Right ventricle myocardium superior (tissue), 1 donor: Measurements from ENCODE around the gene PGRMC2. TPM values are rescaled to one million over a fixed set of nuclear protein-coding genes. Genes with fewer than 3 reads are reported as not detected.

Experiments used
- ATAC-seq: fragments of 200-7000 bp; cut with Tn5 transposase; one replicate; pipeline ENCODE4 v1.9.1; 2020; ENCODE audit warnings: mild to moderate bottlenecking; ENCODE audit not compliant: poor library complexity
- DNase-seq: peaks from one replicate; pipeline ENCODE4 v3.0.0-alpha.2; 2020
- intact Hi-C: fragments of 100-400 bp; cut with DNase I; formaldehyde crosslinking; loops from one replicate; pipeline ENCODE4 v1.11.2; 2022
- long read RNA-seq: library from polyadenylated mRNA; unstranded; transcript quantifications from one replicate; pipeline ENCODE4 v2.0.0, GENCODE V29; 2021
- total RNA-seq: library from RNA; stranded (reverse); fragmentation: NEBNext Ultra II Directional; extraction: Animal tissue kit (Norgen Biotek cat#: 25700); gene quantifications from one replicate; pipeline ENCODE4 v1.2.1, GENCODE V29; 2021
- donor health status: DM: no; HTN: yes; CAD: no; lungs with severe emphysema.

The PGRMC2 gene, protein sequence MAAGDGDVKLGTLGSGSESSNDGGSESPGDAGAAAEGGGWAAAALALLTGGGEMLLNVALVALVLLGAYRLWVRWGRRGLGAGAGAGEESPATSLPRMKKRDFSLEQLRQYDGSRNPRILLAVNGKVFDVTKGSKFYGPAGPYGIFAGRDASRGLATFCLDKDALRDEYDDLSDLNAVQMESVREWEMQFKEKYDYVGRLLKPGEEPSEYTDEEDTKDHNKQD
- 58.4 TPM for total RNA-seq
- long read RNA-seq, transcript PGRMC2-208 (3 exons, 3,783 nt) = major isoform, 35 of 38 reads
- long read RNA-seq, partial matches to known transcripts = 0 of 38 reads
- long read RNA-seq, other reads (novel, unspliced or antisense) = 2 of 38 reads

GRCh38 chr4:128287141-128287870, at the start of gene PGRMC2:
Gene PGRMC2, minus strand, starts transcription at chr4:128287813. Its CDS starts 23 bp downstream, at chr4:128287790.
- intact Hi-C loops = no loop called here
- DNase-seq (peak; percentile 58), ATAC-seq (peak; percentile 27)

- DNase-seq (no peak), ATAC-seq (no peak)
- intact Hi-C loops = no loop called here
Observed at GRCh38 chr4:128335541-128335940, 47.9 kb upstream of the PGRMC2 start.

GRCh38 chr4:128334256-128334655, 46.6 kb upstream of the PGRMC2 start:
- intact Hi-C loops = no loop called here
- ATAC-seq (no peak), DNase-seq (no peak)

DNA sequence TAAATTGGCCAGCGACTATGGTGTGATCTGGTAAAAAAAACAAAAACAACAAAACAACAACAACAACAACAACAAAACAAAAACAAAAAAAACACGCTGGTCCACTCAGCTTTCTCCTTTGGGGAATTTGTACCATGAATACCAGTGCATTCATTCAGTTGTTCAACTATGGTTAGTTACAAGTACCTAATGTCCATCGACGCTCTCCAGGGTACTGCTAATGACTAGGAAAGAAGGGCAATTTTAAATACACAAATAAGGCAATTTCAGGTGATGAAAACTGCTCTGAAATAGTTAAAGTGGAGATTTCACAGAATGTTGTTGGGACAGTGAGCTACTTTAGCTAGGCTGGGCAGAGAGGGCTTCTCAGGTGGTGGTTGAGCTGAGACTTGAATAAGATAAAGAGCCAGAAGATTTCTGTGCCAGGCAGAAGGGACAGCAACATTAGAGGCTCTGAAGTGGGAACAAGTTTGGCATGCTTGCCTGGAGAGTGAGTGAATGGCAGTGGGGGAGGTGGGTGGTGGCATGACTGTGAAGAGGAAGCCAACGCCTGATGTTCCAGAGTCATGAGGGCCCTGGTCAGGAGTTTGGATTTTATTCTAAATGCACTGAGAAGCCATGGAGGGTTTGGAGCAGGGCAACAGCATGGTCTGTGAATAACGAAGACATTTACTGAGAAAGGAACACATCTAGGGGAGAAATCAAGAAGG, 45.9 kb upstream of the PGRMC2 start:
- ATAC-seq = no peak

GRCh38 chr4:128332081-128332480, 44.5 kb upstream of the PGRMC2 start:
- intact Hi-C loops = no loop called here
- no peak for DNase-seq
- no peak for ATAC-seq

More for the DNA sequence above, 45.9 kb upstream of the PGRMC2 start:
- DNase-seq = no peak
- intact Hi-C loops = no loop called here

DNA sequence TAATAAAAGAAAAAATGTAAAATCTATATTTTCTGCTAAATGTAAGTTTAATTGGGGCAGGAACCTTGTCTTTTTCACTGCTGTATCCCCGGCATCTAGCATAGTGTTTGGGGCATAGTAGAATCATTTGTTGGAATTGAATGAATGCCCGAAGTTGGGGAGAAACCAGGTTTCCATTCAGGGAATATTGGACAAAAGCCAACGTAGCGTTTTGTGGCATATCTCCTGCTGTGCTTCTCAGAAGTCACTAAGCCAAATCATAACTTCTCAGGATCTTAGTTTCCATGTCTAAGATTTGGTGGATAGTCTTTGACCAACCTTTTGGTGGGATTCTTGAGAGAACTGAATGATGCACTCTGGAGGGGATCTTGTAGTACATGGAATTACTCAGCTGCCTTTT, 42.0 kb upstream of the PGRMC2 start:
- no peak for DNase-seq
- no peak for ATAC-seq
- intact Hi-C loops = no loop called here

- no peak for DNase-seq
- ATAC-seq = no peak
- intact Hi-C loops = no loop called here
Observed at GRCh38 chr4:128328106-128328505, 40.5 kb upstream of the PGRMC2 start.

DNA sequence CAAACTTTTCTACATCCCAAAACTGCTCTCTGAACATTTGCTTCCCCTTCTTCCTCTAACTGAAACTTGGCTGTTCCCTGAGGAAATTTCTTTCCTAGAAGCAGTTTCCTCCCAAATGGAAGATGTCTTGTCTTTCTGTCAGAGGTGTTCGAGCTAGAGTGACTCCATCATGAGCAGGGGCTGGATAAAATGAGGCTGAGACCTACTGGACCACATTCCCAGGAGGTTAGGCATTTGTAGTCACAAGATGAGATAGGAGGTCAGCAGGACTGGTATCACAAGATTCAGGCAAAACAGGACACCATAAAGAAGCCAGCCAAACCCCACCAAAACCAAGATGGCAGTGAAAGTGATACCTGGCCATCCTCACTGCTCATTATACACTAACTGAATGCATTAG, 35.8 kb upstream of the PGRMC2 start:
- intact Hi-C loops = no loop called here
- DNase-seq = no peak
- ATAC-seq = no peak

DNA sequence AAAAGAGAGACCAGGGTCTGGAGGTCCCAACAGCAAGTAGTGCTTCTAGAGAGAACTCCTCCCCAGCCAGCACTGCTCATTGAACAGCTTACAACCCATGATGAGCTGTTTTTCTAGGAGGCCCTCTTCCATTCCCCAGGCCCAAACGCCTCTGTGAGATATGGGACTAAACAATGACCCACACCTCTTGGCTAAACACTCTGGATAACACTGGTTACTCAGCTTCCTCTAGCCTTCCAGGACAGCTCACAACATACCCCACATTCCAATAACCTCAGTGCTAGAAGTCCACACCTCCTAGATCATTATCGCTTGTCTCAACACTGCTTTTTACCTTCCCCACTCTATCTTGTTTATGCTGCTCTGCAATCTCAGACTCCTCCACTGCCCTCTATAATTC, 35.4 kb upstream of the PGRMC2 start:
- no peak for DNase-seq
- ATAC-seq = no peak
- intact Hi-C loops = no loop called here

DNA sequence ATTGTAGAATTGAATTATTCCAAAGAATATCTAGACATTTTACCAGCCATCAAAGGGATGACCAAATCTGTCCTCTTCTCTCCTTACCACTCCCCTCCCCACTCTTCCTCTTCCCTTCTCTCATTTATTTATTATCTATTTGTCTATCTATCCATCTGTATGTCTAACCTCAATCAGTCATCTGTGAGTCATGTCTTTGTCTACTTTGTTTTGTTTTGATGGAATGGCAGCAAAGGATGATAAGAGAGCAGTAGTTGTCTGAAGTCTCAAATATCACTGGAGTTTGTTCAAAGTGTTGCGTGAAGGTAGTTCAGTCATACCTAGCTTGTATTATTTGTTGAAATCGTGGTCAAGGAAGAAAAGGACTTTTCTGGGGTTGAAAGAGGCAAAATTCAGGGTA, 34.7 kb upstream of the PGRMC2 start:
- no peak for DNase-seq
- intact Hi-C loops = no loop called here
- no peak for ATAC-seq

DNA sequence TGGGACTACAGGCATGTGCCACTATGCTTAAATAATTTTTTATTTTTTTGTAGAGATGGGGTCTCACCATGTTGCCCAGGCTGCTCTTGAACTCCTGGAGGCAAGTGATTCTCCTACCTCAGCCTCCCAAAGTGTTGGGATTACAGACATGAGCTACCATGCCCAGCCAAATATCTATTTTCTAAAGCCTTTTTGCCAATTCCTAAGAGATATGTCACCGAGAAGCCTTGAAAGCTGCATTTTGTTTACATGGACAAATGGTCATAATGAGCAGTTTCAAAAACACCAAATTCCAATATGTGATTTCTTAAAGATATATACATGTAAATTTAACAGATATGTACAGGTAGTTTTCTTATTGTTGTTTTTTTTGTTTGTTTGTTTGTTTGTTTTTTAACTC, 33.0 kb upstream of the PGRMC2 start:
- DNase-seq (no peak), ATAC-seq (no peak)
- intact Hi-C loops = no loop called here

- DNase-seq (no peak), ATAC-seq (no peak)
- intact Hi-C loops = no loop called here
Observed at GRCh38 chr4:128315756-128316520, 28.3 kb upstream of the PGRMC2 start.

- intact Hi-C loops = no loop called here
- ATAC-seq (no peak), DNase-seq (no peak)
Observed at GRCh38 chr4:128311659-128312403, 24.2 kb upstream of the PGRMC2 start.

DNA sequence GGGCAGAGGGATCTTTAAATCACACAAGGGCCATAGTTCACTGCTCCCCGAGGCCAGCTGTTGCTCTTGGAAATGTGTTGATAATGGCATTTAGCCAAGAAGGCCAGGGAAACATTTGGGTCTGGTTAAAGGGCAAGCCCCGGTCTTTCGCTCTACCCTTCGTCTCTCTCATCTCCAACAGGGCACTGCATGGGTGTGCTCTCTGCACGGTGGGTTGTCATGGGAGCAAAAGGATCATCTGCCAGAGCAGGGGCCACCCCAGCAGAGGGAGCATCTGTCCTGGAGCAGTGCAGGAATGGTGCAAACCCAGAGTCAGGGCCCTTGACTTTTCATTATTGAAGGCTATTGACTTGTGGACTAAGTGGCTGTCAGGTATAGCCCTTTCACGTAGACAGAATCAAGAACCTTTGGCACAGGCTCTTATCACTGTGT, 22.7 kb upstream of the PGRMC2 start:
- DNase-seq (no peak), ATAC-seq (peak; percentile 75)
- intact Hi-C loops = no loop called here

GRCh38 chr4:128309585-128309984, 22.0 kb upstream of the PGRMC2 start:
- intact Hi-C loops = no loop called here
- peak; percentile 50 for ATAC-seq
- no peak for DNase-seq

- DNase-seq (no peak), ATAC-seq (peak; percentile 25)
- intact Hi-C loops = no loop called here
Observed at GRCh38 chr4:128308986-128309385, 21.4 kb upstream of the PGRMC2 start.

GRCh38 chr4:128307123-128307571, 19.5 kb upstream of the PGRMC2 start:
- ATAC-seq = no peak

GRCh38 chr4:128305942-128306341, 18.3 kb upstream of the PGRMC2 start:
- ATAC-seq = no peak
- intact Hi-C loops = no loop called here

More at GRCh38 chr4:128307123-128307571, 19.5 kb upstream of the PGRMC2 start:
- intact Hi-C loops = no loop called here
- no peak for DNase-seq

More at GRCh38 chr4:128305942-128306341, 18.3 kb upstream of the PGRMC2 start:
- no peak for DNase-seq
